HepG2 (cell line): ENCODE results near the gene CHPF. TPM values are rescaled to one million over a fixed set of nuclear protein-coding genes. Genes with fewer than 3 reads are reported as not detected.
A peak's percentile ranks its signal among the peaks of the same experiment; 100 is the strongest.

Experiments used
- AGO2 ChIP-seq: fragments of 200-400 bp; formaldehyde crosslinking; optimal IDR thresholded peaks from 2 replicates; pipeline ENCODE3; 2017; ENCODE audit warnings: mild to moderate bottlenecking, low read depth, low read length, moderate library complexity
- AHR ChIP-seq: IDR thresholded peaks from 2 replicates; pipeline ENCODE4 v1.6.1; 2018; ENCODE audit warnings: missing genetic modification reagents, missing compliant biosample characterization
- BRD4 ChIP-seq: sonication (generic); formaldehyde crosslinking; IDR thresholded peaks from 2 replicates; pipeline ENCODE4 v1.4.0; 2020; ENCODE audit warnings: missing genetic modification reagents
- CENPBD1 ChIP-seq: sonication (generic); formaldehyde crosslinking; IDR thresholded peaks from 2 replicates; pipeline ENCODE4 v1.8.0; 2022; ENCODE audit warnings: missing genetic modification reagents, low read depth, mild to moderate bottlenecking, borderline replicate concordance
- KDM6A ChIP-seq: IDR thresholded peaks from 2 replicates; pipeline ENCODE4 v1.6.1; 2016; ENCODE audit warnings: low read depth
- KIAA2018 ChIP-seq: sonication (generic); formaldehyde crosslinking; IDR thresholded peaks from 2 replicates; pipeline ENCODE4 v1.5.0; 2020; ENCODE audit warnings: mild to moderate bottlenecking, missing genetic modification reagents, borderline replicate concordance
- KLF12 ChIP-seq: sonication (generic); formaldehyde crosslinking; IDR thresholded peaks from 2 replicates; pipeline ENCODE4 v1.4.0; 2020; ENCODE audit warnings: missing genetic modification reagents, borderline replicate concordance
- SMYD3 ChIP-seq: sonication (generic); formaldehyde crosslinking; IDR thresholded peaks from 2 replicates; pipeline ENCODE4 v1.8.1; 2023; ENCODE audit warnings: mild to moderate bottlenecking, missing genetic modification reagents
- SPEN ChIP-seq: sonication (generic); formaldehyde crosslinking; IDR thresholded peaks from 2 replicates; pipeline ENCODE4 v1.5.1; 2020; ENCODE audit warnings: low read depth, mild to moderate bottlenecking, missing genetic modification reagents
- SSRP1 ChIP-seq: IDR thresholded peaks from 2 replicates; pipeline ENCODE4 v1.6.1; 2016; ENCODE audit warnings: control low read depth
- TCF7L2 ChIP-seq: IDR thresholded peaks from 2 replicates; pipeline ENCODE4 v1.6.1; 2011; ENCODE audit warnings: mild to moderate bottlenecking, low read depth, low read length, moderate library complexity
- ZBTB7B ChIP-seq: sonication (generic); formaldehyde crosslinking; IDR thresholded peaks from 2 replicates; pipeline ENCODE4 v1.4.0; 2020; ENCODE audit warnings: missing genetic modification reagents
- ZNF292 ChIP-seq: sonication (generic); formaldehyde crosslinking; IDR thresholded peaks from 2 replicates; pipeline ENCODE4 v1.8.1; 2022; ENCODE audit warnings: mild to moderate bottlenecking, low read depth, missing genetic modification reagents, borderline replicate concordance
- ZNF496 ChIP-seq: sonication (generic); formaldehyde crosslinking; IDR thresholded peaks from 2 replicates; pipeline ENCODE4 v1.8.1; 2023; ENCODE audit warnings: mild to moderate bottlenecking, moderate library complexity, missing genetic modification reagents; ENCODE audit not compliant: insufficient replicate concordance
- ZNF569 ChIP-seq: sonication (generic); formaldehyde crosslinking; IDR thresholded peaks from 2 replicates; pipeline ENCODE4 v1.5.0; 2020; ENCODE audit warnings: mild to moderate bottlenecking, missing genetic modification reagents, moderate library complexity, borderline replicate concordance
- ZNF775 ChIP-seq: sonication (generic); formaldehyde crosslinking; IDR thresholded peaks from 2 replicates; pipeline ENCODE4 v1.4.0; 2020; ENCODE audit warnings: missing genetic modification reagents, mild to moderate bottlenecking, moderate library complexity, borderline replicate concordance
- polyA plus RNA-seq, 8 experiments: library from polyadenylated mRNA; depleted of rRNA in 3 of 8; stranded (reverse) in 7 of 8; unstranded in 1 of 8; fragments of >200 nt; fragmentation: Illumina TruSeq in 4 of 8; extraction: Trizol in 4 of 8; gene quantifications; 2 replicates each; pipeline versions ENCODE4 v1.2.1 to v1.2.3, GENCODE V29; 2011 to 2016; ENCODE audit warnings: low read depth in 4 of 8, missing spikeins in 1 of 8, mixed read lengths in 1 of 8; ENCODE audit not compliant: insufficient read depth in 1 of 8
- total RNA-seq, 5 experiments: library from RNA; depleted of rRNA; stranded (reverse); fragments of >200 nt; fragmentation: Illumina TruSeq; extraction: Trizol; gene quantifications; 2 replicates each; pipeline ENCODE4 v1.2.3, GENCODE V29; 2016; ENCODE audit warnings: low read depth in 1 of 5
- TF ChIP-seq, protein P1 (sequence below): sonication (generic); formaldehyde crosslinking; IDR thresholded peaks from 2 replicates; pipeline ENCODE4 v1.5.0; 2020; ENCODE audit warnings: missing genetic modification reagents

CHPF gene
- total and polyA plus RNA-seq, 2 of the 13 experiments (the other 11 are each of a cell fraction or from before 2014, with no cell fraction given) = 79.6 to 111 TPM

DNA sequence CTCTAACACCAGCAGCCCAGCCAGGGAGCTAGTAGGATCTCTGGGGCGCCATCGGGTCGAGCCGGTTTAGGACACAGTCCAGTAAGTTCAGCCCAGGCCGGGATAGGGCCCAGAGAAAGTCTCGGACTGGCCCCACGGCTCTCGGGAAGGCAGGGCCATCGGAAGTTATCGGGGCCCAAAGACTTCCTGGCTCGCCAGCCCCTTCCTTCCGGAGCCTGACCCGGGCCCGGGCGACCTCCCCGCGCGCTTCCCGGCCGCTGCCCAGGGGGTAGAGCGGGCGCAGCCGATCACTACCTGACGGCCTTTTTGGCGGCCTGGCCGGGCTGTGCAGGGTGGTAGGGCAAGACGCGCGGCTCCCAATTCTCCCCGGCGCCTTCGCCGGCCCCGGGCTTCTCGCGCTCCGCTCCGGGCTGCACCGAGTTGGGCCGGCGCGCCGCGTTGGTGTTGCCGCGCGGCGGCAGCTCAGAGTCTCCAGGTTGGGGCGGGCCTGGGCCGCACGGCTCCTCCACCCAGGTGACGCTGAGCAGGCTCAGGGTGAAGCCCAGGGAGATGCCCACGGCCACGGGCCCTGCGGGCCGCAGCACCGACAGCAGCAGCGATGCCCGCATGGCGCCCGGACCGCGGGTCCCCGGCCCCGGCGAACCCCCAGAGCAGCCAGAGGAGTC is 546 bp downstream of the CHPF start (continued):
- TF ChIP-seq KIAA2018 (CRISPR knock-in tag) = no peak
- TF ChIP-seq, protein P1, sequence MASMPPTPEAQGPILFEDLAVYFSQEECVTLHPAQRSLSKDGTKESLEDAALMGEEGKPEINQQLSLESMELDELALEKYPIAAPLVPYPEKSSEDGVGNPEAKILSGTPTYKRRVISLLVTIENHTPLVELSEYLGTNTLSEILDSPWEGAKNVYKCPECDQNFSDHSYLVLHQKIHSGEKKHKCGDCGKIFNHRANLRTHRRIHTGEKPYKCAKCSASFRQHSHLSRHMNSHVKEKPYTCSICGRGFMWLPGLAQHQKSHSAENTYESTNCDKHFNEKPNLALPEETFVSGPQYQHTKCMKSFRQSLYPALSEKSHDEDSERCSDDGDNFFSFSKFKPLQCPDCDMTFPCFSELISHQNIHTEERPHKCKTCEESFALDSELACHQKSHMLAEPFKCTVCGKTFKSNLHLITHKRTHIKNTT = no peak
- TF ChIP-seq SSRP1 = no peak
- 0 out of 2 replicates have a peak, but pooled peaks have one; percentile 23 for TF ChIP-seq ZBTB7B
- no peak for TF ChIP-seq KLF12 (CRISPR knock-in tag)
- no peak for TF ChIP-seq CENPBD1 (CRISPR knock-in tag)
- no peak for TF ChIP-seq TCF7L2
- no peak for TF ChIP-seq ZNF292 (CRISPR knock-in tag)
- TF ChIP-seq ZNF569 (CRISPR knock-in tag) = no peak
- TF ChIP-seq KDM6A (CRISPR knock-in tag) = no peak
- no peak for TF ChIP-seq SMYD3 (CRISPR knock-in tag)
- no peak for TF ChIP-seq SPEN (CRISPR knock-in tag)
- peak; percentile 56; the same call in 1 of the 2 replicates for TF ChIP-seq AHR (CRISPR knock-in tag)
- TF ChIP-seq ZNF775 (CRISPR knock-in tag) = no peak
- TF ChIP-seq BRD4 = peak; percentile 64; the same call in 1 of the 2 replicates
- TF ChIP-seq AGO2 = peak; percentile 79
- TF ChIP-seq ZNF496 (CRISPR knock-in tag) = no peak
